HG03175 (cell line): ENCODE results near the gene CD52.
"Not testable (repeated sequence)": the region's sequence is repeated elsewhere in the genome, so short reads cannot be mapped to it uniquely, and the experiment has no call there.

Experiments
- ATAC-seq: cut with Tn5 transposase; IDR thresholded peaks from one replicate; pipeline ENCODE4 v1.9.1; 2021; ENCODE audit warnings: mild to moderate bottlenecking, moderate library complexity; ENCODE audit not compliant: unreplicated experiment

The CD52 gene

DNA sequence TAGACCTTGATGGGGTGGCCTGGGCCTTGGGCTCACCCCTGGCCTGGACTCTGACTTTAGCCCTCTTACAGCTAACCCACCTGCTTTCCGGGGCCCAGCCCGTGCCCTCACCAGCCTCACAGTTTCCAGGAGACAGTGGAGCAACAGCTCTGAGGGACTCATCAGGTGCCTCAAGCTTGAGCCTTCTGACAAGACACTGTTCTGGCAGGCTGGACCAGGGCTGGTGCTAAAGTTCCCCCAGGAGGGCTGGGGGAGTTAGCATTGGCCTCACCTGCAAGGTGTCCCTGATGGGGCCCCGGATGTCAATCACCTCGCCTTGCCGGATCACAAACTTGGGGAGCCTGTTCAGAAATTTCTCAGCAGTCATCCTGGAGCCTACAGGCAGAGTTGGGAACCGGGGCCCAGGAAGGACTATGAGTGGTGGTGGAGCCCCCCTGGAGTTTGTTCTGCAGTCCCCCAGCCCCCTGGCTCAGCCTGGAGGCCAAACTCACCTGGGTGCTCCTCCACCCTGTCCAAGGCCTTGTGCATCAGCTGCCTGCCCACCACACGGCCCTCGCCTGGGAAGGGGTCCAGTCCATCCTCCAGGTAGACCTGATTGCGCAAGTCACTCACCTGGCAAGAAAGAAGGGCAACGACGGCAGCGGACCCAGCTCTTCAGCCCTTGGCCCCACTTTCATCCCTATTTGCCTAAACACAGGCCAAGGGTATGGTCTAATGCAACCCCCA is 33.7 kb upstream of the CD52 start:
- ATAC-seq: no peak

DNA sequence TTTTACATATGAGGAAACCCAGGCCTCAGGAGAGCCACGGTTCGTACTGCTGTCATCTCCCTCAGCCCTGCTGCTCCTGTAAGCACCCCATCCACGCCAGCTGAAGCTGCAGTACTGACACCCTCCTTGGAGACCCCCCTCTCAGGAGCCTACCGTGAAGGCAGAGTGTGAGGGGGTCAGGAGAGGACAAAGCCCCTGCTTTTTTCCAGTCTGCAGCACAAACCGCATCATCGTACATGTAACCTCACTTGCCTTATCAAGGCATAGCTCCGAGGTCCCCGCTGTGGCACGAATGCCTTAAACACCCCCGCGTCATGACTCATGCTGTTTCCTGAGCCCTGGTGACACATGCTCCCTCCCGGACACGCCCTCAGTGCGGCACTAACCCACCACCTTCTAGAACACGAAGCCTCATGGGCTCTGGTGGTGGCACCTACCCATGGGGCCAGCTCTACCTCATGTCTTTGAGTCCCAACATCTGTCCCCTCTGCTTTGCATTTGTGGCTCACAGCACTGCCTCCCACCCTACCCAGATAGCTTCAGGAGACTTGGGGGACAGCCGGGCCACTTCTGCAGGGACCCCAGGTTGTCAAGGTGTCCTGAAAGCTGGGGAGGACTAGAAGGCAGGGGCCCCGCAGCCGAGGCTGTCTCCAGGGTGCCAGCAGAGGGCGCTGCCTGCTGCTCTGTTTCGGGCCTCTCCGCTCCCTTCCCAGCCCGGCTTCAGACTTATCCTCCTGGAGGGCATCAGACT is 33.0 kb upstream of the CD52 start:
- no peak for ATAC-seq

- ATAC-seq: no peak
These were observed 32.2 kb upstream of the CD52 start for GRCh38 chr1:26285366-26286063.

DNA sequence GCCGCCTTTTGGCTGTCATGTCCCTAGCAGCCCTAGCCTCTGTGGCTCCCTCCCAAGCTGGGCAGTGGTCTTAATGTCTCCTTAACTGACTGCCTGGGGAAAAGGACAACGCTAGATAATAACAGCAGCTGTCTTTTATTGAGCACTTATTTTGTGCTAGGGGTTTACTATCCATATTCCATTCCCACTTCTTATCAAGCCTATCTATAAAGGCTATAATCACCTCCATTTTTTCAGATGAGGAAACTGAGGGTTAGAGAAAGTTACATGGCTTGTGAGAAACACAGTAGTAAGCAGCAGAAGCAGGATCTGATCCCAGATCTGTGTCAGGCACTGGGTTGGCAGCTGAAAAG is 31.7 kb upstream of the CD52 start:
- no peak for ATAC-seq

DNA sequence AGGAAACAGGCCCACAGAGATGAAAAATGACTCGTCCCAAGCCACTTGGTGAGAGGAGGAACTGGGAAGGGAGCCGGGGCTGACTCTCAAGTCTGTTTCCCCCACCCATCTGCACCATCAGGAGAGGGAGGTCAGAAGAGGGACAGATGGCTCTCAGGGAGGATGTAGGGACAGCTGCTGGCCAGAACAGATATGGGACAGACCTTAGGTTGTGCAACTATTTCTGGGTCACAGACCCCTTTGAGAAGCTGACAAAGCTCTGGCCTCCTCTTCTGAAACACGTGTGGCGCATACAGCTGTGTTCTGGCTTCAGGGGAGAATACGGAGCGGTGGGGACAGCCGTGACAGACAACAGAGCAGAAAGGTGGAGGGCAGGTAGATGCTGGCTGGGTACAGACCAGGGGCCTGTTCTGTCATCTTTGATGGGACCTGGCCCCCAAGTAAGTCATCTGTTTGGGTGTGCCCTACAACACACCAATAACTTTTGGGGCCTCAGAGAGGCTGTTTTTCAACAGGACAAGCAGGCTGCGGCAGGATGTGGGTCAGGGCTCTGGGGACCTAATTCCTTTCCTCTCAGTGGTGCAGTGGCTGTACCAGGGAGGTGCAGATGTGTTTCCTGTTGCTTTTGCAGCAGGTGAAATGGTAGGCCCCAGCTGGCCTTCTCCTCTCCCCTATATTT is 30.6 kb upstream of the CD52 start:
- ATAC-seq: peak; percentile 50

DNA sequence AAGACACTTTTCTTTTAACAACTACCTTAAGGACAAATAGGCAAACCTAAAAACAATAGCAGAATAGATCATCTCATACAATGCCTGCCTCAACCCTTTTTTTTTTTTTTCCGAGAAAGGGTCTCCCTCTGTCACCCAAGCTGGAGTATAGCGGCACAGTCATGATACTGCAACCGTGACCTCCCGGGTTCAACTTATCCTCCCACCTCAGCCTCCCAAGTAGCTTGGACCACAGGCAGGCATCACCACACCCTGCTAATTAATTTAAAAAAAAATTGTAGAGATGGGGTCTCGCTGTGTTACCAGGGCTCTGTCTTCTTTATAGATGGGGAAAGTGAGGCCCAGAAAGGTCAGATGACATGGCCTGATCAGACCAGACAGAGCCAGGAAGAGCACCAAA is 29.9 kb upstream of the CD52 start:
- no peak for ATAC-seq

DNA sequence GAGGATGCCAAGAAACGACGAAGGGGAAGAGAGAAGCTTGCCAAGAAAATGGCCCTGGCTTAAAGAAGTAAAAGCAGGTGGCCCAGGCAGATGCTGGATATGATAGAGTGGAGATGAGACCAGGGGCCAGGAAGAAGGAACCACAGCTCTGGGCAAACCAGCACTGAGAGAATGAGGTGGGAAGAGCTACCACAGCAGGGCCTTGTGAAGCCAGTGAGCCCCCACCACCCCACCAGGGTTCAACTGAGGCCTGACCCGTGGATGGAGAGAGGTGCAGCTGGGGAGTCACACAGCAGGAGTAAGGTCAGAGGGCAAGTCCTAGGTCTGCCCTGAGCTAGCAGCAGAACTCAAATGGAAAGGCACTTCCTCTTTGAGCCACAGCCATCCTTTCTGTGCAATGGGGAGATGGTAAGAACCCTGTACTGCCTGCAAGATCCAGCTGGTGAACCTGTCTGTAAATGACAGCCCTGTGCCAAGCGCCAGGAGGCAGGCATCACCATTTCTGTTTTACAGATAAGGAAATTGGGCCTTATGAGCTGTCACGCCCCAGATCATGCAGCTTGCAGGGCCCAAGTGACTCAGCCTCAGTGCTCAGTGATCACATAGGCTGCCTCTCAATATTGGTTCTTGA is 29.3 kb upstream of the CD52 start:
- ATAC-seq: no peak

DNA sequence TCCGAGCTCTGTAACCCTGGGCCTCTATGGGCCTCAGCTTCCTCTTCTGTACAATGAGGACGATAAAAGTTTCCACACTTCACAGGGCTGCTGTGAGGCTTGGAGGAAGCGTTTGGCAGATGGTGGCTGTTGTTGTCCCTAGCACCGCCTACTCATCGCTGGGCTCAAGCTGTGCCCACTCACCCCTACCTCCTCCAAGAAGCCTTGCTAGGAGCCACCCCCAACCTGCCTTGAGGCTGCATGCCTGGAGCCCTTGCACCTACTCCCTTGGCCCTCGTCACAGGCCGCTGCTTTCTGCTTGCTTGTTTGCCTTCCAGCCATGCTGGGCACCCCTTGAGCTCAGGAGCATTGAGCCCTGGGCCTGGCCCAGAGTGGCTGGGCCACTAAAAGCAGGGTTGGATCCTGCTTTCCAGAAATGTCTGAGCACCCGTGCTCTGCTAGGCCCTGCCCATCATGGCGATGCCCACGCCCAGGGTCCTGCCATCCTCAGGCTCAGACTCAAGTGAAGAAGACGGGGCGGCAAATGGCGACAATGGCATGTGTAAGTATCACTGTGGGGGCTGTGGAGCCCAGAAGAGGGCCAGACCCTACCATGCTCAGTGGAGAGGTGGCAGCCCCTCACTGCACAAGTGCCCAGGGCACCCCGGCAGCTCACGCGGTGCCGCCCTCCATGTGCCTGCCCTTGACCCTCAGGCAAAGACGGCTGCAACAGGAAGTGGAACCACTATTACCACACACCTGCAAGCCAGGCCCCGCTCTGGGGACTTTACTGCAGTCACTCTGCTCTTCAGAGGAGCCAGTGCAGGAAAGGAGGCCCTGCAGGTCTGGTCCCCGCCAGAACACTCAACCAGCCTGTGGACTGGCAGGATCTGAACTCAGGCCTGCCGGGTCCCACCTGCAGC is 28.3 kb upstream of the CD52 start:
- peak; percentile 40 for ATAC-seq

- ATAC-seq: no peak
These were observed 27.5 kb upstream of the CD52 start for GRCh38 chr1:26290122-26290881.

DNA sequence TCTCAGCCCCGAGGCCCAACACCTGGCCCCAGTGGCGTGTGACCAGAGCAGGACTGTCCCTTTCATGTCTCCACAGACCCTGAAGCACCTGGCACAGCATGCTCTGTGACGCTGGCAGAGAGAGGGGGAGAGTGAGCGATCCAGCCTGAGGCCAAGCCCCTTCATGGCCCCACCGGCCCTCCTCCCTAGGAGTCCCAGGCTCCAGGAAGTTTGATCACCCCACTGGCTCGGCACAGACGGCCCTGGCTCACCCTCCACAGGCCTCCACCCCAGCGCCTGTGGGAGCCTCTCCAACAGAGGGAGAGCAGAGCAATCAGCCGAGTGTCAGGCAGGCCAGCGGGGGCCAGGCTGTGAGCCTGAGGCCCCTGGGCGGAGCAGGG is 26.9 kb upstream of the CD52 start:
- no peak for ATAC-seq

- ATAC-seq: no peak
These were observed 26.3 kb upstream of the CD52 start for GRCh38 chr1:26291433-26291832.

DNA sequence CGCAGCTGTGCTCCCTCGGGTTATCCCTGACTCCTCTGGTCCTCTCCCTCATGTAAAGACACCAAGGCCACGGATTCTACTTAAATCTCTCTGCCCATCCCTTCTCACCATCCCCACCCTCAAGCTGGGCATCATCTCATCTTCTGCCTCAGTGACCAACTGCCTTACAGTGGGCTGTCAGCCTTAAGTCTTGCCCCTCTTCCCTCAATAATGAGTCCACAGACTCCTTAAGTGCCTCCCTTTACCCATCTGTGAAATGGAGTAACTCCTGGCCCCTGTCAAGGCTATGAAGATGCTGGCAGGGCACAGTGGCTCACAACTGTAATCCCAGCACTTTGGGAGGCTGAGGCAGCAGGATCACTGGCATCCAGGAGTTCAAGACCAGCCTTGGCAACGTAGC is 25.8 kb upstream of the CD52 start:
- ATAC-seq: no peak

DNA sequence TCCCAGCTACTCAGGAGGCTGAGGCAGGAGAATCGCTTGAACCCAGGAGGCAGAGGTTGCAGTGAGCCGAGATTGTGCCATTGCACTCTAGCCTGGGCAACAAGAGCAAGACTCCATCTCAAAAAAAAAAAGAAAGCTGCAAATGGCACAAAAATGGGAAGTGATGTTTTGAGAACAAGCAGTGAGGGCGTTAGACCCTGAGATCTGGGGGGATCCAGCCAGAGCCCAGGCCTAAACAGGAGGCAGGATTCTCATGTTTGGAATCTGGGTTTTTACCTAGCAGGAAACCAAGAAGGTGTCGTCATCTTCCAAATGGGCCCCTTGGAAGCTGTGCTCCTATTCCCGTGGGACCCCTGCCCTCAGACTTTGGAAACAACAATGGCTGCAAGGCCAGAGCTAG is 25.0 kb upstream of the CD52 start:
- not testable (repeated sequence) for ATAC-seq

DNA sequence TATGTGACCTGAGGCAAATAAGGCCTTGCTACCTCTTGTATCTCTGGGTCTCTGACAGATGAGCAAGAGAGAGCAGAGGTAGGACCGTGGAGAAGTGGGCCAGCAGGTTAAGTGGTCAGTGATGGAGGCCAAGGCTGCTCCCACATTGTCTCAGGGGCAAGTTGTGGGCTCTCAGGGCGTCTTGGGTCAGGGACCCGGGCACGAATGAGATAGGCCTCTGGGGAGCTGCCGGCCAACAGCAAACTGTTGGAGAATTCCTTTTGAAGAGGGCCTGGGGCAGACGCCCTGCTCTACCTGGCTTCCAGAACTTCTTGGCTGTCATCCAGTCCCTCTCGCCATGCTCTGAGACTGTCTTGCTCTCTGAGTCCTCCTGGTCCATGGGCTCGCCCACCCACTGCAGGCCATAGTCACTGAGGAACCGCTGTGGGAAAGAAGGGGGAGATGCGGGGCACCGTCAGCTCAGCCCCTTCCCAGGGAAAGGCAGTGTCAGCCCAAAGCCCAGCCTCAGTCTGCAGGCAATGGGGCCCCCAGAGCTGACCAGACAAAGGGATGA is 23.8 kb upstream of the CD52 start:
- ATAC-seq: no peak

DNA sequence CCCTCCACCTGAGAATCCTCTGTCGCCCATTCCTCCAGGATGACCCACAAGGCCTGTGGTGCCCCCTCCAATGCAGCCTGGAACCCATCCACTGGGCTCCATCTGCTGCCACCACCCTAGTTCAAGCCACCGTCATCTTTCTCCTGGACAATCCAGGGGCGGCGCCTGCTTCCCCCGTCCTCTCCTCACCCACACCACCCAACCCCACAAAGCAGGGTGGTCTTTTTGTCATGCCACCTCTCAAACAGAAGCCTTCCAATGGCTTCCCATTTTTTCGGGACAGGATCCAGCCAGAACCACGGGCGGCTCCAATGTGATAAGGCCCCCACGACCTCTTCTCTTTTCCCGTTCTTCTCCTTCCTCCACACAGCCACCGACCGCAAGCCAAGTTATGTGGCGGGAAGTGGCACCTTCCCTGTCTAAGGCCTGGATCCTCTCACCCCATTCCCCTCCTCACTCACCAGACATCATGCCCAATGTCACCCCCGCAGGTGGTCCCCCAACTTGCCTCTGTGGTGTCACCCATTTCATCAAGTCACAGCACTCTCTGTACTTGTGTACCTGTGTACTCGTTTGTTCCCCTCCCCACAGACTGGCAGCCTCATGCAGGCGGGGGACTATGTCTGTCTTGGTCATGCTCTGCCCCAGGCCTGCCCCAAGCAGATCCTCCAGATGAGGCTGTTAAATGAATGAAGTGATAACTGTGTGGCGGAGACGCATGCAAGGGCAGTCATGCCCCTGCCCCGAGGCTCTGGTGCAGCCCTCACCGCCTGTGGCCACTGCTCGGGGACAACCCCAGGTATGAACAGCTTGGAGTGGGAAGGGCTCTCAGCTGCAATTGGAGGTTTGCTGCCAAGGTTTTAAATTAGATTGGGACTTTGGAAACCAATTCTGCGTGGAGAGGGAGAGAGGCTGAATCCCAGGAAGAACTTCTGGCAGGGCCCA is 22.3 kb upstream of the CD52 start:
- ATAC-seq: no peak

- no peak for ATAC-seq
These were observed 21.3 kb upstream of the CD52 start for GRCh38 chr1:26296340-26297056.

DNA sequence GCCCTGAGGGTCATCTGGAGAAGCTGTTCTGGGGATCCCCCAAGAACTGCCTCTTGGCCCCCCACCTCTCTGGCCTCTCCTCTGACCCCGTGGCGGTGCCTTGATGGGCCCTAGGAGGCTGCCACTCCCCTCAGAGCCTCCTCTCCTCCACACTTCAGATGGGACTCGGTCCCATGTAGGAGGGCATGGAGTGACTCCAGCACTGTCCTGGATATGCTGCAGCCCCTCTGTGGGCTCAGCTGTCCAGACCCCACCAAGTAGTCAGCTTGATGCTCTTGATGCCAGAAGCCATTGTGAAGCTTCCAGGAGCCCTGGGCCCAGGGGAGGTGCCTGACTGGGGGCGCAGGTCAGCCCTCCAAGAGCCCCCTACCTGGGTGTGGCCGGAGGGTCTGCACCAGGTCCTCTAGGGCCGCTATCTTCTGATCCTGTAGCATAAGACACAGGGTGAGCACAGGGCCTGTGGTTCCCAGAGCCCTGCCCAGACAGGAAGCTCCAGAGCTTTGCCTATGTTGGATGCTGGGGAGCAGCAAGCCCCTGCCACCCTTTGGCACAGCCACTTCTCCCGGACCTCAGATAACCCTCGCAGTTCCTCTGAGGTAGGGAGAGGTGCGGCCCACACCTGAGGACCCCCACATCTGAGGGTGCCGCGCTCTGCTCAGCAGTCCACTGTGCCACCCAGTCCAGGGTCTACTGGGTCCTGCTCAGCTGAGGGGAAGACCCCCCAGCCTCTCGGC is 20.5 kb upstream of the CD52 start:
- ATAC-seq: no peak
